IMR-90 (cell line): Measurements from ENCODE around the gene ATPAF1. TPM values are rescaled to one million over a fixed set of nuclear protein-coding genes. Genes with fewer than 3 reads are reported as not detected.

Experiments
- ATAC-seq: fragments of 200-7000 bp; cut with Tn5 transposase; 2 replicates; pipeline ENCODE4 v1.9.1; 2020; ENCODE audit warnings: low read depth, mild to moderate bottlenecking, moderate library complexity
- BruUV-seq: library from RNA; stranded (reverse); fragments of 400-500 nt; replicated peaks from 2 replicates; lab custom pipeline; 2021; lab: Mats Ljungman, UMichigan
- CTCF ChIA-PET: fragments of 300-600 bp; formaldehyde crosslinking; extraction: SDS; loops from one replicate; lab custom pipeline; 2021; ENCODE audit warnings: antibody characterized with exemption; lab: Yijun Ruan, JAX
- POLR2A ChIA-PET: fragments of 300-600 bp; sonication (Branson Sonifier 250); formaldehyde crosslinking; loops from one replicate; lab custom pipeline; 2022; ENCODE audit warnings: antibody characterized with exemption; ENCODE audit not compliant: unreplicated experiment; lab: Charles Lee
- DNase-seq: peaks from one replicate; pipeline ENCODE4 v3.0.0; 2013
- H2AFZ ChIP-seq: replicated peaks from 2 replicates; pipeline ENCODE3; 2013; ENCODE audit warnings: low read length, mild to moderate bottlenecking; ENCODE audit not compliant: poor library complexity
- H2AK5ac ChIP-seq: 2 replicates; pipeline ENCODE4 v1.6.1; 2013; ENCODE audit warnings: low read depth, low read length, inconsistent platforms
- H2AK9ac ChIP-seq: replicated peaks from 2 replicates; pipeline ENCODE3; 2013; ENCODE audit warnings: mild to moderate bottlenecking, low read depth, low read length, moderate library complexity; ENCODE audit not compliant: poor library complexity
- H2BK120ac ChIP-seq: 2 replicates; pipeline ENCODE4 v1.6.1; 2013; ENCODE audit warnings: low read depth, low read length, inconsistent platforms
- H2BK15ac ChIP-seq: 3 replicates; pipeline ENCODE4 v1.6.1; 2013; ENCODE audit warnings: low read depth, low read length, inconsistent platforms
- H2BK20ac ChIP-seq: 2 replicates; pipeline ENCODE4 v1.6.1; 2013; ENCODE audit warnings: low read depth, mild to moderate bottlenecking, inconsistent platforms, low read length, moderate library complexity
- H2BK5ac ChIP-seq: 2 replicates; pipeline ENCODE4 v1.6.1; 2013; ENCODE audit warnings: mild to moderate bottlenecking, low read depth, low read length, inconsistent platforms; ENCODE audit not compliant: poor library complexity, severe bottlenecking
- H3K14ac ChIP-seq: replicated peaks from 2 replicates; pipeline ENCODE4 v1.6.1; 2013; ENCODE audit warnings: low read depth, low read length, inconsistent platforms
- H3K18ac ChIP-seq: 2 replicates; pipeline ENCODE4 v1.6.1; 2013; ENCODE audit warnings: low read depth, low read length, control low read depth
- H3K23ac ChIP-seq: 2 replicates; pipeline ENCODE4 v1.6.1; 2013; ENCODE audit warnings: low read depth, low read length, inconsistent platforms
- H3K27ac ChIP-seq: 2 replicates; pipeline ENCODE4 v1.5.1; 2013; ENCODE audit warnings: mild to moderate bottlenecking, control low read depth, low read length; ENCODE audit not compliant: insufficient read depth
- H3K27me3 ChIP-seq: 2 replicates; pipeline ENCODE4 v1.6.1; 2013; ENCODE audit warnings: low read length; ENCODE audit not compliant: control insufficient read depth, insufficient read depth
- H3K36me3 ChIP-seq: 2 replicates; pipeline ENCODE4 v1.6.1; 2013; ENCODE audit warnings: low read length, mixed read lengths; ENCODE audit not compliant: control insufficient read depth, insufficient read depth
- H3K4ac ChIP-seq: 2 replicates; pipeline ENCODE4 v1.6.1; 2013; ENCODE audit warnings: low read depth, low read length, inconsistent platforms
- H3K4me1 ChIP-seq: 2 replicates; pipeline ENCODE4 v1.6.1; 2013; ENCODE audit warnings: low read length, mixed read lengths; ENCODE audit not compliant: control insufficient read depth, insufficient read depth
- H3K4me2 ChIP-seq: 2 replicates; pipeline ENCODE4 v1.6.1; 2013; ENCODE audit warnings: low read depth, mild to moderate bottlenecking, control low read depth, low read length, moderate library complexity
- H3K4me3 ChIP-seq: 2 replicates; pipeline ENCODE4 v1.5.1; 2013; ENCODE audit warnings: low read depth, mild to moderate bottlenecking, control low read depth, low read length, moderate library complexity; ENCODE audit not compliant: insufficient read depth
- H3K56ac ChIP-seq: 2 replicates; pipeline ENCODE4 v1.6.1; 2013; ENCODE audit warnings: low read length, inconsistent platforms; ENCODE audit not compliant: insufficient read depth; ENCODE audit errors: extremely low read depth
- H3K79me1 ChIP-seq, 2 experiments: 2 replicates each; pipeline ENCODE4 v1.6.1; 2013; ENCODE audit warnings: low read length in 2 of 2, inconsistent platforms in 1 of 2, low read depth in 1 of 2
- H3K9ac ChIP-seq: 2 replicates; pipeline ENCODE4 v1.6.1; 2013; ENCODE audit warnings: low read depth, low read length, control low read depth
- H3K9me1 ChIP-seq: 2 replicates; pipeline ENCODE4 v1.6.1; 2013; ENCODE audit warnings: low read length, inconsistent platforms; ENCODE audit not compliant: insufficient read depth
- H3K9me3 ChIP-seq: 2 replicates; pipeline ENCODE4 v1.6.1; 2013; ENCODE audit warnings: low read length; ENCODE audit not compliant: control insufficient read depth, insufficient read depth
- H4K20me1 ChIP-seq: 2 replicates; pipeline ENCODE4 v1.6.1; 2013; ENCODE audit warnings: low read length, inconsistent platforms; ENCODE audit not compliant: insufficient read depth
- H4K5ac ChIP-seq: 2 replicates; pipeline ENCODE4 v1.6.1; 2013; ENCODE audit warnings: mild to moderate bottlenecking, low read depth, low read length, control low read depth
- H4K8ac ChIP-seq, 2 experiments: 2 replicates each; pipeline ENCODE4 v1.6.1; 2013; ENCODE audit warnings: low read depth in 2 of 2, low read length in 2 of 2, control low read depth in 1 of 2, inconsistent platforms in 1 of 2
- H4K91ac ChIP-seq: 2 replicates; pipeline ENCODE4 v1.6.1; 2013; ENCODE audit warnings: low read depth, low read length, inconsistent platforms; ENCODE audit not compliant: insufficient read depth
- CEBPB ChIP-seq: IDR thresholded peaks from 2 replicates; pipeline ENCODE4 v1.6.1; 2012; ENCODE audit warnings: low read depth, low read length, improper control_type of control experiment
- CHD1 ChIP-seq: IDR thresholded peaks from 2 replicates; pipeline ENCODE4 v1.6.1; 2012; ENCODE audit warnings: low read depth, low read length, improper control_type of control experiment
- FOS ChIP-seq: fragments of 150-350 bp; IDR thresholded peaks from 2 replicates; pipeline ENCODE4 v1.6.1; 2016; ENCODE audit warnings: low read depth, low read length
- MAFK ChIP-seq: IDR thresholded peaks from 2 replicates; pipeline ENCODE4 v1.6.1; 2012; ENCODE audit warnings: low read depth, low read length, improper control_type of control experiment
- MAZ ChIP-seq: IDR thresholded peaks from 2 replicates; pipeline ENCODE4 v1.6.1; 2012; ENCODE audit warnings: low read depth, mild to moderate bottlenecking, low read length, improper control_type of control experiment, moderate library complexity, borderline replicate concordance
- MXI1 ChIP-seq: IDR thresholded peaks from 2 replicates; pipeline ENCODE4 v1.6.1; 2012; ENCODE audit warnings: low read depth, mild to moderate bottlenecking, low read length, moderate library complexity, borderline replicate concordance
- NFE2L2 ChIP-seq: fragments of 150-350 bp; IDR thresholded peaks from 2 replicates; pipeline ENCODE4 v1.6.1; 2016; ENCODE audit warnings: low read depth, mild to moderate bottlenecking, low read length
- POLR2A ChIP-seq: IDR thresholded peaks from 2 replicates; pipeline ENCODE4 v1.6.1; 2012; ENCODE audit warnings: mild to moderate bottlenecking, low read depth, low read length
- RCOR1 ChIP-seq: IDR thresholded peaks from 2 replicates; pipeline ENCODE4 v1.6.1; 2012; ENCODE audit warnings: mild to moderate bottlenecking, low read length, improper control_type of control experiment; ENCODE audit not compliant: insufficient replicate concordance
- RFX5 ChIP-seq: IDR thresholded peaks from 2 replicates; pipeline ENCODE4 v1.8.0; 2012; ENCODE audit warnings: low read depth, mild to moderate bottlenecking, low read length, moderate library complexity
- SMC3 ChIP-seq: fragments of 150-350 bp; IDR thresholded peaks from 2 replicates; pipeline ENCODE4 v1.6.1; 2016; ENCODE audit warnings: low read depth, mild to moderate bottlenecking, antibody characterized with exemption, low read length, moderate library complexity
- WGBS, 2 experiments: methylation state at CpG; one replicate each; pipeline versions ENCODE4 v1.1.5 to v1.1.7; 2013; ENCODE audit warnings: missing lambda C conversion rate in 2 of 2; ENCODE audit not compliant: insufficient read length in 1 of 2; ENCODE audit errors: extremely low coverage in 2 of 2; 5-methylcytosine and 5-hydroxymethylcytosine counted together
- dilution Hi-C: fragments of 300-500 bp; cut with HindIII; formaldehyde crosslinking; loops from one replicate; pipeline ENCODE4 v1.14.3; 2018; ENCODE audit warnings: low sequenced_read_pairs; ENCODE audit not compliant: unreplicated experiment
- in situ Hi-C: fragments of 300-500 bp; cut with MboI; formaldehyde crosslinking; loops from 3 replicates; pipeline ENCODE4 v1.14.3; 2019; ENCODE audit warnings: low sequenced_read_pairs, inconsistent platforms, mixed read lengths
- intact Hi-C: fragments of 100-400 bp; cut with micrococcal nuclease; formaldehyde crosslinking; loops from 2 replicates; pipeline ENCODE4 v1.10.0; 2022
- polyA plus RNA-seq, 3 experiments: library from polyadenylated mRNA; depleted of rRNA; stranded (reverse); fragments of >200 nt; gene quantifications; 2 replicates each; pipeline ENCODE4 v1.2.3, GENCODE V29; 2012; ENCODE audit warnings: low replicate concordance in 1 of 3
- total RNA-seq: library from RNA; depleted of rRNA; stranded (reverse); fragments of >200 nt; gene quantifications from 2 replicates; pipeline ENCODE4 v1.2.3, GENCODE V29; 2012
- TF ChIP-seq, protein P1 (sequence below): conservative IDR thresholded peaks from 2 replicates; pipeline ENCODE4 v1.5.1; 2012; ENCODE audit warnings: mild to moderate bottlenecking, low read depth, low read length, improper control_type of control experiment
- TF ChIP-seq, protein P2 (sequence below): fragments of 150-350 bp; IDR thresholded peaks from 2 replicates; pipeline ENCODE4 v1.6.1; 2016; ENCODE audit warnings: low read depth, mild to moderate bottlenecking, low read length, moderate library complexity, borderline replicate concordance
- TF ChIP-seq, protein P3 (sequence below): fragments of 150-350 bp; IDR thresholded peaks from 2 replicates; pipeline ENCODE4 v1.6.1; 2017; ENCODE audit warnings: mild to moderate bottlenecking, antibody characterized with exemption, low read length, low read depth

The ATPAF1 gene
- total and polyA plus RNA-seq, 2 of the 4 experiments (the other 2 are of a cell fraction) = 55.5 to 80.3 TPM

DNA sequence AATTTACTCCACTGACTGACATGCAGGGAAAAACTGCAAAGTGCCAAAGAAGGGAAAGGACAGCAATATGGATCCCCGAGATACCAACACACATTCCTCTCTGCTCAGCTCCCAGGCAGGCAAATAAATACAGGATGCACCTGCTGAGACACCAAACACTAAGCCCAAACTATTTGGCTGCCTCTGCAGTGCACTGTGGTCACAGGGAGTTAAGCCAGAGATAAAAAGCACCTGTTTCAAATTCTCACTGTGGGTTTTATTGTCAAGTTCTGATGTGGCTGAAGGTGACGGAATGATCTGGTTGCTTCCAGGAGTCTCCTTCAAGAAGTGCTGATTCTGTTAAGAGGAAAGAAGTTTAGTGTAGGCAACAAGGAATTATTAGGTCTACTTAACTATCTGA lies 21.2 kb upstream of the ATPAF1 start:
- Histone ChIP-seq H2AK9ac (no peak overlapping the region), H3K18ac (no peak overlapping the region), H3K23ac (no peak overlapping the region), H3K4me3 (no peak overlapping the region), H3K27me3 (no peaks in the 10 kb centered on the region), H3K27ac (no peak overlapping the region), H3K4me1 (0 out of 2 replicates have a peak, but pooled peaks cover 4% of the 10 kb centered on the region), H2BK15ac (no peak overlapping the region), H3K4me2 (no peak overlapping the region), H4K20me1 (no peaks in the 10 kb centered on the region), H2AFZ (no peak overlapping the region), H3K56ac (no peak overlapping the region), H2BK120ac (no peak overlapping the region), H3K9me1 (peaks cover 4% of the 10 kb centered on the region; the same call in 1 of the 2 replicates), H3K79me1 (peaks cover 10 to 19% of the 10 kb centered on the region in 2 experiments; a peak in 3 of 4 replicates), H2BK5ac (no peak overlapping the region), H3K4ac (no peak overlapping the region), H4K91ac (no peak overlapping the region), H2BK20ac (no peak overlapping the region), H3K9ac (no peak overlapping the region), H2AK5ac (no peak overlapping the region), H4K5ac (no peak overlapping the region), H4K8ac (no peak overlapping the region), H3K9me3 (no peaks in the 10 kb centered on the region), H3K14ac (no peak overlapping the region), H3K36me3 (peaks cover 35% of the 10 kb centered on the region)
- TF ChIP-seq, protein P1, sequence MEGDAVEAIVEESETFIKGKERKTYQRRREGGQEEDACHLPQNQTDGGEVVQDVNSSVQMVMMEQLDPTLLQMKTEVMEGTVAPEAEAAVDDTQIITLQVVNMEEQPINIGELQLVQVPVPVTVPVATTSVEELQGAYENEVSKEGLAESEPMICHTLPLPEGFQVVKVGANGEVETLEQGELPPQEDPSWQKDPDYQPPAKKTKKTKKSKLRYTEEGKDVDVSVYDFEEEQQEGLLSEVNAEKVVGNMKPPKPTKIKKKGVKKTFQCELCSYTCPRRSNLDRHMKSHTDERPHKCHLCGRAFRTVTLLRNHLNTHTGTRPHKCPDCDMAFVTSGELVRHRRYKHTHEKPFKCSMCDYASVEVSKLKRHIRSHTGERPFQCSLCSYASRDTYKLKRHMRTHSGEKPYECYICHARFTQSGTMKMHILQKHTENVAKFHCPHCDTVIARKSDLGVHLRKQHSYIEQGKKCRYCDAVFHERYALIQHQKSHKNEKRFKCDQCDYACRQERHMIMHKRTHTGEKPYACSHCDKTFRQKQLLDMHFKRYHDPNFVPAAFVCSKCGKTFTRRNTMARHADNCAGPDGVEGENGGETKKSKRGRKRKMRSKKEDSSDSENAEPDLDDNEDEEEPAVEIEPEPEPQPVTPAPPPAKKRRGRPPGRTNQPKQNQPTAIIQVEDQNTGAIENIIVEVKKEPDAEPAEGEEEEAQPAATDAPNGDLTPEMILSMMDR = no peak
- no peak for TF ChIP-seq CHD1
- no peak for TF ChIP-seq RFX5
- TF ChIP-seq CEBPB = no peak
- TF ChIP-seq, protein P2, sequence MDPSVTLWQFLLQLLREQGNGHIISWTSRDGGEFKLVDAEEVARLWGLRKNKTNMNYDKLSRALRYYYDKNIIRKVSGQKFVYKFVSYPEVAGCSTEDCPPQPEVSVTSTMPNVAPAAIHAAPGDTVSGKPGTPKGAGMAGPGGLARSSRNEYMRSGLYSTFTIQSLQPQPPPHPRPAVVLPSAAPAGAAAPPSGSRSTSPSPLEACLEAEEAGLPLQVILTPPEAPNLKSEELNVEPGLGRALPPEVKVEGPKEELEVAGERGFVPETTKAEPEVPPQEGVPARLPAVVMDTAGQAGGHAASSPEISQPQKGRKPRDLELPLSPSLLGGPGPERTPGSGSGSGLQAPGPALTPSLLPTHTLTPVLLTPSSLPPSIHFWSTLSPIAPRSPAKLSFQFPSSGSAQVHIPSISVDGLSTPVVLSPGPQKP = no peak
- no peak for TF ChIP-seq MXI1
- no peak for TF ChIP-seq POLR2A
- TF ChIP-seq RCOR1 = no peak
- no peak for TF ChIP-seq MAZ
- no peak for TF ChIP-seq MAFK
- TF ChIP-seq, protein P3, sequence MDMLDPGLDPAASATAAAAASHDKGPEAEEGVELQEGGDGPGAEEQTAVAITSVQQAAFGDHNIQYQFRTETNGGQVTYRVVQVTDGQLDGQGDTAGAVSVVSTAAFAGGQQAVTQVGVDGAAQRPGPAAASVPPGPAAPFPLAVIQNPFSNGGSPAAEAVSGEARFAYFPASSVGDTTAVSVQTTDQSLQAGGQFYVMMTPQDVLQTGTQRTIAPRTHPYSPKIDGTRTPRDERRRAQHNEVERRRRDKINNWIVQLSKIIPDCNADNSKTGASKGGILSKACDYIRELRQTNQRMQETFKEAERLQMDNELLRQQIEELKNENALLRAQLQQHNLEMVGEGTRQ = no peak
- no peak for TF ChIP-seq FOS
- no peak for TF ChIP-seq SMC3
- TF ChIP-seq NFE2L2 = no peak
- dilution Hi-C loops (no loop called here), intact Hi-C loops (no loop called here), in situ Hi-C loops (no loop called here)
- no peak for DNase-seq
- no TSS peak for BruUV-seq
- ATAC-seq = no peak
- WGBS, 2 experiments = 83% methylated on average over 1 of the region's 2 CpGs; no CpG with 5 or more reads in 1 of the 2 experiments
- POLR2A ChIA-PET = no interaction called here
- CTCF ChIA-PET = interaction anchor here (0.6 kb wide), 1 partner anchor 365 kb away, joined by 3 read pairs; no protein-coding TSS in a partner anchor
